Activated CD4-positive, alpha-beta T cell treated with anti-CD3 and anti-CD28 coated beads, Interleukin-10, Interleukin-2, amounts not matched to agents 100 ng/mL and 50 ng/mL, durations not matched to agents 16 hours and 8 hours (primary cell): ENCODE results near the gene RHOJ.
A peak's percentile ranks its signal among the peaks of the same experiment; 100 is the strongest.
"Not testable (repeated sequence)": the region's sequence is repeated elsewhere in the genome, so short reads cannot be mapped to it uniquely, and the experiment has no call there.

Experiments
- DNase-seq: peaks from one replicate; pipeline ENCODE4 v3.0.0-alpha.2; 2020

RHOJ gene

GRCh38 chr14:63299351-63300110, 95.3 kb downstream of the RHOJ start:
- no peak for DNase-seq

GRCh38 chr14:63300854-63301253, 96.6 kb downstream of the RHOJ start:
- DNase-seq = no peak

GRCh38 chr14:63301891-63302534, 97.8 kb downstream of the RHOJ start:
- no peak for DNase-seq

GRCh38 chr14:63304429-63304828, 100.2 kb downstream of the RHOJ start:
- not testable (repeated sequence) for DNase-seq

GRCh38 chr14:63308723-63309317, 104.6 kb downstream of the RHOJ start:
- peak; percentile 3 for DNase-seq

GRCh38 chr14:63318835-63319234, 114.6 kb downstream of the RHOJ start, which contains the start of gene GPHB5:
Gene GPHB5 (minus strand): TSS chr14:63318935. CDS start chr14:63317849, 1,086 bp downstream.
- DNase-seq = no peak

- no peak for DNase-seq
Observed at GRCh38 chr14:63322472-63322871, 118.2 kb downstream of the RHOJ start.

GRCh38 chr14:63322897-63323573, 118.8 kb downstream of the RHOJ start:
- DNase-seq = no peak

GRCh38 chr14:63326840-63327239, 122.6 kb downstream of the RHOJ start:
- no peak for DNase-seq

- no peak for DNase-seq
Observed at GRCh38 chr14:63328787-63329737, 124.8 kb downstream of the RHOJ start.

- no peak for DNase-seq
Observed at GRCh38 chr14:63342371-63342770, 138.1 kb downstream of the RHOJ start.
